GM18498 (cell line): ENCODE results near the gene AKT1S1.

Source experiments
- ATAC-seq: cut with Tn5 transposase; IDR thresholded peaks from one replicate; pipeline ENCODE4 v1.9.1; 2021; ENCODE audit warnings: mild to moderate bottlenecking, moderate library complexity; ENCODE audit not compliant: unreplicated experiment

AKT1S1 gene

GRCh38 chr19:49887037-49887664 lies 10.0 kb upstream of the AKT1S1 start:
- ATAC-seq = no peak

DNA sequence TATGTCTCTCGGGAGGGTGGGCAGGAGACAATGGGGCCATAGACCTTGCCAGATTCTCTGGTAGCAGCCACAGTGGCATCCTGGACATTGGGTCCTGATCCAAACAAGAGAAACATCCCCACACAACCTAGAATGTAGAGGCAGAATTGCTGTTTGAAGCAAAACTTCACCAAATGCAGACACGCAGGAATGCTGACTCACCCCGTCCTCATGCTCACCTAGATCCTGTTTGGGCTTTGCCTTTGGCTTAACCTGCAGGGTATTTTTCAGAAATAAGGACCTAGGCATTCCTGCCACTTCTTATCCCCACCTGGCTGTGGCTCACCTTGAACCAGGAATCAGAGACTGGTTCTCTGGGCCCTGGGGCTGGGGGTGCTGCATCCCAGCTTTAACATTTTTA lies 7.6 kb upstream of the AKT1S1 start:
- ATAC-seq = no peak

- ATAC-seq = no peak
Measured at GRCh38 chr19:49884109-49884508, 7.0 kb upstream of the AKT1S1 start.

GRCh38 chr19:49883094-49883493 lies 5.9 kb upstream of the AKT1S1 start:
- no peak for ATAC-seq

DNA sequence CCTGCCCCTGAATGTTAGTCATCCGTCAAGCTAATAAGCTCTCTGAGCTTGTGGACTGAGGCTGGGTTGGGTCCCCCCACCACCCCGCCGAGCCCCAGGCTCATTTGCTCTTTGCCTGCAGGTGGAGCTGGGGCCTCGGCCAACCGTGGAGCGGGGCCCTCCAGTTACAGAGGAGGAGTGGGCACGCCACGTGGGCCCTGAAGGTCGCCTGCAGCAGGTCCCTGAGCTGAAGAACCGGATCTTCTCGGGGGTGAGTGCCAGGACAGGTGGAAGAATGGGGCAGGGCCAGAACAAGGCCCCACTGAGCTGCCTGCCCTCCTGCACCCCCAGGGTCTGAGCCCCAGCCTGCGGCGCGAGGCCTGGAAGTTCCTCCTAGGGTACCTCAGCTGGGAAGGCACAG lies 5.5 kb upstream of the AKT1S1 start:
- no peak for ATAC-seq

DNA sequence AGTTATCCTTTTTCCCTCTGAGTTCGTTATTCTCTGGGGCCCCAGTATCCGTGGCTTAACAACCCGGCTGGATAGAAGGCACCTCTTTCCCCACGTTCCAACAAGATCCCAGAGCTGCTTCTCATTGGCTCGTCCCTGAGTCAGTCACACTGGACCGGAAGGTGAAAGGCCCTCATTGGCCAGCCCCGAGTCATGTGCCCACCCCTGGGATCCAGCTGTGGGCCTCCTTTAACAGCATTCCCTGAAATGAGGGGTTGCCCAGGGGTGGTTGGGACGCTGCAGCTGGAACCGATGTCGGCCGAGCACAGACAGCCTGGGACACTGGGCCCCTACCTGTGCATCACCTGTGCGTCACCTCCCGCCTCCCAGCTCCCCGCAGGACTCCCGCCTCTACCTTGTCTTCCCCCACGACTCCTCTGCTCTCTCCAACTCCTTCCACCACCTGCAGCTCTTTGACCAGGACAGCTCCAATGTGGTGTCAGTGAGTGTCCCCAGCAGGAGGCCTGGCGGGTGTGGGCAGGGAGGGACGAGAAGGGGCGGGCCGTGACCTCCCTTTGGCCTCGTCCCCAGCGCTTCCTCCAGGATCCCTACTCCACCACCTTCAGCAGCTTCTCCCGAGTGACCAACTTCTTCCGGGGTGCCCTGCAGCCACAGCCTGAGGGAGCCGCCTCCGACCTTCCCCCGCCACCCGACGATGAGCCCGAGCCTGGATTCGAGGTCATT lies 4.7 kb upstream of the AKT1S1 start:
- ATAC-seq = no peak

- ATAC-seq = no peak
Measured at GRCh38 chr19:49881186-49881585, 4.0 kb upstream of the AKT1S1 start.

DNA sequence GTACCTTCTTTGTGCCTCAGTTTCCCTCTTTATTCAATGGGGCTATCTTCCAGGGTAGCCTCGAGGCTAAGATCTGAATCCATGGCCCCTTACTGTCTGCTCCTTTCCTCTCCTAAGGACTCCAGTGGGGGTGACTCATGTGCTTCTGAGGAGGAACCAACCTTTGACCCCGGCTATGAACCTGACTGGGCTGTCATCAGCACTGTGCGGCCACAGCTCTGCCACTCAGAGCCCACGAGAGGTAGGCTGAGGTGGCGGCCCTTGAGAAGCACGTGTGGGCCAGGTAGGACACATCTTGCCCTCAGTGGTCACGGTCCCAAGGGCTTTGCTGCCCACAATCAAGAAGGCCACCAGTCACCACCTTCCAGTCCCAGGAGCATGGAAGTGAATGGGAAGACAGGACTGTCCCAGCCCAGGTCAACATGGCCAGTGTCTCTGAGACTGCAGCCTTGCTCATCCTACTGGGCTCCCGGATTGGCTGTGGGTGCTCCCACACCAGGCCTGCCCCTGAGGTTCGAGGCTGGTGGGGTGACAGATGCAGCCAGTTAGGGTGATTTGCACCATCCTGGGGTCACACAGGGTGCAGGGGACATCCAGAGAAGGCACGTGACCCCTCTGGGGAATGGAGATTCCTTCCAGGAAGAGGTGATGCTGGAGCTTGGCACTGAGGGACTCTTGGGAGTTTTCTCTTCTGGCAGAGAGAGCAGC lies 3.2 kb upstream of the AKT1S1 start:
- ATAC-seq = no peak

DNA sequence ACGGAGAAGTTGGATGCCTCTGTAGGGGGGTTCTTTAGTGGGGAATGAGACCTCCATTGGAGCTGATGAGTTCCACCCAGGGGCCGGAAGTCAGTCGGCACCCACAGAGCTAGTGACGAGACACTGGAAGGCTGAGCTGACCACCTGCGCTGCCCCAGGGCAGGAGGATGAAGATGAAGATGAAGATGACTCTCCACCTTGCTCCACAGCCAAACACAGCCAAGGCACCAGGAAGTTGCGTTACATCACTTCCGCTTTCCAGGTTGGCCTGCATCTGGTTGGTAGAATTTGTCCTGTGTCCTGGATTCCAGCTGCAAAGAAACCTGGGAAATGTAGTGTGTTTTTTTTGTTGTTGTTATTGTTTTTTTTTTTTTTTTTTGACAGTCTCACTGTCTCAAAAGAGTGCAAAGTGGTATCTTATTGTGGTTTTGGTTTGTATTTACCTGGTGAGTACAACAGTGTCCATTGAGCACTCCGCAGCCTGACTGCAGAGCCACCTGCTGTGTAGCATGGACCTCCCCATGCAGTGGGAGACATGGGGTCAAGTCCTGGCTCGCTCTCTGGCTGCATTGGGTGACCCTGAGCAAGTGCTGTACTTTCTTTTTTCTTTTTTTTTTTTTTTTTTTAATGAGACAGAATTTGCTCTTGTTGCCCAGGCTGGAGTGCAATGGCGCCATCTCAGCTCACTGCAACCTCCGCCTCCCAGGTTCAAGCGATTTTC lies 2.2 kb upstream of the AKT1S1 start:
- no peak for ATAC-seq

- no peak for ATAC-seq
Measured at GRCh38 chr19:49878744-49879070, 1.6 kb upstream of the AKT1S1 start.

DNA sequence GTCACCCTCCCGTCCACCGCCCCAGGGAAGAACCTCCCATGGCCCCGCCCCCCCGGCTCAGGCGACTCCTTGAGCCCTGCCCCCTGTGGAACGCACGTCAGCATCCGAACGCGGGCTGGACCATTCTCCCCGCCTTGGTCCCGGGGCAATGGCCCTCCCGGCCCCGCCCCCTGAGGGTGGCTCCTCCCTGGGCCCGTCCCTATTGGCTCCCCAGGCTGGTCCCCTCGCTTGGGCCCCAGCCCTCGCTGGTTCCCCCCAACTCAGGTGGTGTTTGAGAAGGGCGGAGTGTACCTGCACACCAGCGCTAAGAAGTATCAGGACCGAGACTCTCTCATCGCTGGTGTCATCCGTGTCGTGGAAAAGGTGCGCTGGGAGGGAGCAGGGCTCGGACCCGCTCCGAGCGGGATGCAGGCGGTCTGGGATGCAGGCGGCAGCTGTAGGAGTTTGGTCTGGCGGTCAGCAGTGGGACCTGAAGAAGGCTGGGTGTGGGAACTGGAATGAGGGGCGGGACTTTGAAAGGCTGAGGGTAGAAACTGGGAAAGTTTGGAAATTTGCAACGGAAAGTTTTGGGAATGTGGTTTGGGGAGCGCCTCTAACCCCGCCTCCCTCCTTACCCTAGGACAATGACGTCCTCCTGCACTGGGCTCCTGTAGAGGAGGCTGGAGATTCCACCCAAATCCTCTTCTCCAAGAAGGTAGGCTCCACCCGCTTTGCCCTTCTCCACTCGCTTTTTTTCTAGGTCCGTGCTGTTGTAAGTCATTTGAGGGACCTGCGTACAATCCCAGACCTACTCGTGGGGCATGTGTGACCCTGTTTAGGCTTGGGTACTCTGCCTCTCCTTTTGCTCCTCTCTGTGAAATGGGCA lies 956 bp upstream of the AKT1S1 start:
- peak; percentile 50 for ATAC-seq

DNA sequence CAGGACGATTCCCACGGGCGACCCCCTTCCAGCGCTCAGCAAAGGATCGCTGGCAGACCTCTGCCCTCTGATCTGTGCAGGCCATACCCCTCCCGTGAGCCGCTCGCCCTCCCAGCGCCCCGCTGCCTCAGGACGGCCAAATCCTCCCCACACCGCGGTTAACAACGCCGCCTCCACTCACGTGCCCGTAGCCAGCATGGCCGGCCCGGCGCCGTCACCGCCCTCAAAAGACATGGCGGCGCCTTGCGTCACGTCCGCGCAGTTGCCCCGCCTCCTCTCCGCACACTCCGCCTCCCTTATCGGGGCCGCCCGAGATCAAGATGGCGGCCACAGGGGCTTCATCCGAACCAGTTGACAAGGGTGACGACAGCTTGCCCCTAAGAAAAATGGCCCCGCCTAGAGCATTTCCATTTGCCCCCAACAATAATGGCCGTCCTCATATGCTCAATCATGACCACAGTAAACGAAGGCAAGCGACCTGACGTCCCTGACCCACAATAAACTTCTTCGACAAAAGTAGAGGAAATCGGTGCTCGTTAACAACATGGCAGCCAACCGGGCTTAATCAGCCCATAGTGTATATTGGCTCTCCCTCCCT lies 634 bp downstream of the AKT1S1 start:
- ATAC-seq = peak; percentile 46

GRCh38 chr19:49875857-49876421 lies 1.2 kb downstream of the AKT1S1 start:
- no peak for ATAC-seq

DNA sequence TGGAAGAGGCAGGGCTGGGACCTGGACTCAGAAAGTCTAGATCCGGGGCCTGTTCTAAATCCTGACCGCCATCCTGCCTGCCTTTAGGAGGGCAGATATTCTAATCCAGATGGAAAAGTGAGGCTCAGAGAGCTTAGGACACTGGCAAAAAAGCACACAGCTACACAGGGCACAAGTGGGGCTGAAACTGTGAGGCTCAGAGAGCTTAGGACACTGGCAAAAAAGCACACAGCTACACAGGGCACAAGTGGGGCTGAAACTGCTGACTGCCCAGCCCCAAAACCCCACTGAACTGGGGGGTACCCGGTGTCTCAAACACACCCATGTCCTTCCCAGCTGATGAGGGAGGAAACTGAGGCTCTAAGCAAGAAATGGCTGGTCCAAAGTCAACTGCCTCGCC lies 2.0 kb downstream of the AKT1S1 start:
- no peak for ATAC-seq

DNA sequence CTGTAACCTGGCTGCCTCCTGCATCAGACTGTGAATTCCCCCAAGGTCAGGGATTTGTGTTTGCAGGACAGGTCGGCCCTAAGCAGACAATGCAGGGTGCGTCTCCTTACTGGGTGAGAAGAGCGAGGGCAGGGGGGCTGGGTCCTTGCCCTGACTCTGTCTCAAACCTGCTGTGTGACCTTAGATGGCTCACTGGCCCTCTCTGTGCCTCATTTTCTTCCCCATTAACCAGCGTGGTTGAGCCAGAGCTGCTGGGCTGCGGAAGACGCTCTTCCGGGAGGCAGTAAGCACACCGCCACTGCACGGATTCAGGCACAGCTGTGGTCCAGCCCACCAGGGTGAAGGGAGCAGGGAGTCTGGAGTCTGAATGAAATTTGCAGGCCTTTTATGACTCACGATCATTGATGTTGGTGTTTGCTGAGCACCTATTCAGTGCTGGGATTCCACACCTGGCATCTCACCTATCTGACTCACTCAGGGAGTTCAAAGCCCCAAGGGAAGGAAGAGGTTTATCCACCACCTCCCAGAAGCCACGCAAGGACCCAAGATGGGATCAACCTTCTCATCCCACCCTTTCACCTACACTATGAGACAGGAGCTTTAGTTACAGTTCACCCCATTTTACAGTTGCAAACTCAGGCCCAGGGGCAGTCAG lies 2.5 kb downstream of the AKT1S1 start:
- no peak for ATAC-seq

GRCh38 chr19:49873834-49874233 lies 3.3 kb downstream of the AKT1S1 start:
- ATAC-seq = no peak

DNA sequence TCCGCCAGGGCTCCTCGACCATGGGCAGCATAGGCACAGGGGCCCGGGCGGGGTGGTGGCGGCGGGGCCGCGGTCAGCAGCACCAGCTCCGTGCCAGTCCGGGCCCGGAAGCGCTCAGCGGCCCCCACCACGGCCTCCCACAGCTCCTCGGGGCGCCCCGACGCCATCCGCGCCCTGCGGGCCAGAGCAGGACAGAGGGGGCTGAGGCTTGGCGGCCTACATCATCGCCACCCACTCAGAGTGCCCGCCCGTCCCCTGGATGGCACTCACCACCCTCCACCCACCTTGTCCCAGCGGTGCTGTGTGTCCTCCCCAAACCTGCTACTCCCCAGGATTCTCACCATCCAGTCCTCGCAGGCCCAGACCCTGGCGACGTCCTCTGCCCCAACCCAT lies 4.0 kb downstream of the AKT1S1 start:
- no peak for ATAC-seq

DNA sequence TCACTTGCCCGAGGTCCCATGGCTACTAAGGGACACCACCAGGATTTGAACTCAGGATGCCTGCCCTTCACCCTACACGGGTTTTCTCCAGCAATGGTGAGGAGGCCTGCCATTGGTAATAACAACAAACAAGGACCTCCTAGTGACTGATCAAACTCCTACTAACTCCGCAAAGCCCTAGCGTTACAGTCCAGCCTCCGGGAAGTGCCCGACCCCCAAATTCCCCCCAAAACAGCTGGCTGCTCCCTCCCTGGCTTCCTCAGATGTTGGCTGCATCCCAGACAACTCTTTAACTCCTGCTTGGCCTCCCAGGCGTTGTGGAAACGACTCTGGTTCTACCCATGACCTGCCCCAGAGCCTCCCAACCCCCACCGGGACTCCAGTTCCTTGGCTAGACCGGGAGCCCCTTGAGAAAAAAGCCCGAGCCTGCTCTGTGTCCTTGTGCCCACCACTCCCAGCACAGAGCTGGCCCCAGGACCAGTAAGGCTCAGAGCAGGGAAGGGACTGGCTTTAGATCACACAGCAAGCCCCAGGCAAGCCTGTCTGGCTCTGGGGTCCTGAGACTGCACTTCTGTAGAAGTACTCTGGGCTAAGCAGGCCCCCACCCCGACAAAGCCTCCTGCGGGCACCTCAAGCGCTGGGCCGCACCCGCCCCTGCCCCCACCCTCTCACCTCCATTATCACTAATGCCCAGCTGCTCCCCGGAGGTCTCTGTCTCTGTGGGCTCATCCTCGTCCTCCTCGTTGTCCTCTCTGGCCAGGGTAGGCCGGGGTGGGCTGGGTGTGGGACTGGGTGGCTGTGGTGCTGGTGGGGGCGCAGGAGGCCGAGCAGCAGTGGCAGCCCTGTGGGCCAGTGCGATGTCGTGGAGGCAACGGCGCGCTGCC lies 4.7 kb downstream of the AKT1S1 start:
- ATAC-seq = no peak
